HG03025 (cell line): ENCODE results near the gene GOT1.

Experiments
- ATAC-seq: cut with Tn5 transposase; IDR thresholded peaks from one replicate; pipeline ENCODE4 v1.9.1; 2021; ENCODE audit warnings: mild to moderate bottlenecking, moderate library complexity; ENCODE audit not compliant: unreplicated experiment, low FRiP score

GOT1 gene

GRCh38 chr10:99366666-99367065 is 63.8 kb downstream of the GOT1 start:
- ATAC-seq = no peak

- ATAC-seq = no peak
Measured at GRCh38 chr10:99365736-99366135, 64.7 kb downstream of the GOT1 start.

- ATAC-seq = no peak
Measured at GRCh38 chr10:99365311-99365710, 65.1 kb downstream of the GOT1 start.

- ATAC-seq = no peak
Measured at GRCh38 chr10:99364125-99364524, 66.3 kb downstream of the GOT1 start.

- no peak for ATAC-seq
Measured at GRCh38 chr10:99360934-99361333, 69.5 kb downstream of the GOT1 start.

GRCh38 chr10:99358101-99358500 is 72.3 kb downstream of the GOT1 start:
- no peak for ATAC-seq

GRCh38 chr10:99357691-99358090 is 72.7 kb downstream of the GOT1 start:
- no peak for ATAC-seq

GRCh38 chr10:99353182-99353581 is 77.2 kb downstream of the GOT1 start:
- ATAC-seq = no peak

GRCh38 chr10:99347672-99348071 is 82.8 kb downstream of the GOT1 start:
- no peak for ATAC-seq
